GM19372 (cell line): Measurements from ENCODE around the gene CD151.

Source experiments
- ATAC-seq: cut with Tn5 transposase; IDR thresholded peaks from one replicate; pipeline ENCODE4 v1.9.1; 2021; ENCODE audit warnings: mild to moderate bottlenecking, low read depth, moderate library complexity; ENCODE audit not compliant: unreplicated experiment

CD151 gene

DNA sequence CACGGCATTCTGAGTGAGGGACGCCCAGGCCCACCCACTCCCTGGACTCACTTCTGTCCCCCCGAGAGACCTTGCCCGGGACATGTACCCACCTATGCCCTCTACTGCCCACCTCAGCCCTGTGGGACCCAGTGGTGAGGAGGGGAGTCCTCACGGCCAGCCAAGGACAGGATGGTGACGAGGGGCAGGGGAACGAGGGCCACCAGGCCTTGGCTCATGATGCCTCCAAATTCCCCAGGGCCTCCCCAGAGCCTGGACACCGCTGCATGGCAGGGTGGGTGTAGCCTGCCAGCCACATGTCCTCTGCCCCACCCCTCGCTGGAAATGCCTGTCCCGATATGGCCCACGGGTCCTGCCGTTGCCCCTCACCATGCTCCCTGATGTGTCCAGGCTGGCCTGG, 36.0 kb downstream of the CD151 start:
- ATAC-seq, result no peak

DNA sequence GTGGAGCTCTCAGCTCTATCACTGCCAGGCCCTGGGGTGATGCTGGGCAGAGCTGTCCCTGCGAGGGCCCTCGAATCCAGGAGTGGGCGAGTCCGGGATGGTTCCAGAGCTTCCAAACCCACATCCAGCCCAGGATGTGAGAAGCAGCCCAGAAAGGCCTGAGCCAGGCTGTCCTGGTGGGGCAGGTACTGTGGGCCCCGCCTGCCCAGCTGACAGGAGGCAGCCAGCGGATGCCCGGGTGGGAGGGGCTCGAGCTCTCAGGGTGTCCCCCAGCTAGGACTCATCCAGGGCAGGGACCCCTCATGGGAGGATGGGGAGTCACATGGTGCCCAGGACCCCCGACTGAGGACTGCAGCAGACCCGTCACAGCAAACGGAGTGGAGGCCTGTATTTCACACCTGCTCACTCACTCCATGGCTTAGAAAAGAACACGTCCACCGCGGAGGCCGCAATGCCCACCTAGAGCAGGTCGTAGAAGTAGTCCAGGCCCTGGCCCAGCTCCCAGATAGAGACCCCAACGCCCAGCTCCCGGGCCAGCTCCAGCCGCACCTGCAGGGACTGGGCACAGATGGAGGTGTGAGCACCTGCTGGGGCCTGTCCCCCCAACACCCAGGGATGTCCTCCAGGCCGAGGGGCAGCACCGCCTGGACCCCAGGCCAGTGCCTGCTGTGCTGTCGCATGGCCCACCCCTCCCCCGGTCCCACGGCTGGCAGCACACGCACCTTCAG, 36.8 kb downstream of the CD151 start:
- no peak for ATAC-seq

DNA sequence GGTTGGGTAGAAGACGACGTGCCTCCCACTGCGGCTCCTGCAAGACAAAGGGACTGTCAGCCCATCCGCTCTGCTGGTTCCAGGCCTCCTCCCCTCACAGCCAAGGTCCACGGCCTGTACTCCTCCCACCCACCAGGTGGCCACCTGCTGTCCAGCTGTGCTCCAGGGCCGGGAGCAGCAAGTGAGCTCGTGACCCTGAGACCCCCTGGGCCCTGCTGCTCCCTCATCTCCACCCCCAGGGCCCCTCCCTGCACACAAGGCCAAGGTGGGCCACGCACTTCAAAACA, 37.3 kb downstream of the CD151 start:
- no peak for ATAC-seq

DNA sequence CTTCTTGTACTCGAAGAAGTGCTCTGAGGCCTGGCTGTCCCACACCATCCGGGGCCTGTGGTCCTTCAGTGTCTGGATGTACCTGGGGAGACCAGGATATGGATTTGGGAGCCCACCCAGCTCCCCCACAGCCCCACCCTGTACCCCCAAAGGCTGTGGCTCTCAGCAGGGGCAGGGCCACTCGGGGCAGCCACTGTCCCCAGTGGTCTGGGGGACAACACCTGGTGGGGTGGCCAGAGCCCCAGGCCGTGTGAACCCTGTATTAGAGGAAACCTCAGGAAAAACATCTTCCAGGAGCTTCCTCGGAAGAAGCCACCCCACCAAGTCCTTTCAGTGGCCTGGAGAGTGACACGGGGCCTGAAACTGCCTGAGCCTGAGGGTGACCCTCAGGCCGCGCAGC, 37.7 kb downstream of the CD151 start:
- no peak for ATAC-seq

DNA sequence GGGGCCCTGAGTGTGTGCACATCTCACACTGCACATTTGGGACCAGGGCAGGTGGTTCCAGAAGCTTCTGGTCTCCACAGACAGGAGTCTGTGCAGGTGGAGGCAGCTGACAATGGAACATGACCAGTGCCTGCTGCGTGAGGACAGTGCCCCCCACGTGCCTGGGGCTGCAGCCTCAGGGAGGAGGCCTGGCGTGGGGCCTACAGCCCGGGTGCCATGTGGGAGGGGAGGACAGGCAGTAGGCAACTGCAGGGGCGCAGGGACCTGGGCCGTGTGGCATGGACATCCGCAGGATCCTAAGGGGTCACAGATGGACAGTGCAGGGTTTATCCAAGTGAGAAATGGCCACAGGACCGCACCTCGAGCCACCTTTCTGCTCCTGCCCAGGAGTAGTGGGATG, 38.7 kb downstream of the CD151 start:
- ATAC-seq, result no peak

DNA sequence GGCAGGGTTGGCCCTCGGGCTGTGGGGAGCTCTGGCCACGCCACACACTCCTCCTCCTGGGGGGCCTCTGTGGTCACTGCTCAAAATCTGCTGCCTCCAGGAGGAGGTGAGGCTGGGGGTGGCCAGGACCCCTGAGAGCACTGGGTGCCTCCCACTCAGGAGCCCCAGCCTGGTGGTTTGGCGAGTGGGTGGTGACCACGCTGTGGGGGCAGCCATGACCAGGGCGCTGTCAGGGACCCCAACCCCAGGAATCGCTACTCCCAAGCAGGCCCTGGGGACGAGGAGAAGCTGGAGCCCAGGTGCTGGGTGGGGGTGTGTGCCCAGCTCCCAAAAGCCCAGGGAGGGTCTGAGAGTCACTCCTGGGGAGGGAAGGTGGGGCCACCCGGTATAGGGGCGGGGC, 40.0 kb downstream of the CD151 start:
- no peak for ATAC-seq

DNA sequence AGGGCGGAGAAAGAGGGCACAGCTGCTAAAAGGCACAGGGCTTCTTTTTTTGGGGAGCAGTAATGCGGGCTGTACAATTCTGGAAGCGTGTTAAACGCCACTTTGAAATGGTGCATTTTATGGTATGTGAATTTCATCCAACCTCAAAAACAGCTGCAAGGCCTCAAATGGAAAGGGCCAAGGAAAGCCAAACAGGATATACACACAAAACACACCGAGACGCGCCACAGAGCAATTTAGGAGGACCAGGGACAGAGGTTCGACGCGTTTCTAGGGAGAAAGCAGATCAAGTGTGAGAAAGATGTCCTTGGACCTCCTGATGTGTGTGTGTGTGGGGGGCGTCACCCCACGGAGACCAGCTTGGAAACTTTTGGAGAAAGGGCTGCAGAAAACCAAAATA, 41.0 kb downstream of the CD151 start:
- ATAC-seq, result no peak

DNA sequence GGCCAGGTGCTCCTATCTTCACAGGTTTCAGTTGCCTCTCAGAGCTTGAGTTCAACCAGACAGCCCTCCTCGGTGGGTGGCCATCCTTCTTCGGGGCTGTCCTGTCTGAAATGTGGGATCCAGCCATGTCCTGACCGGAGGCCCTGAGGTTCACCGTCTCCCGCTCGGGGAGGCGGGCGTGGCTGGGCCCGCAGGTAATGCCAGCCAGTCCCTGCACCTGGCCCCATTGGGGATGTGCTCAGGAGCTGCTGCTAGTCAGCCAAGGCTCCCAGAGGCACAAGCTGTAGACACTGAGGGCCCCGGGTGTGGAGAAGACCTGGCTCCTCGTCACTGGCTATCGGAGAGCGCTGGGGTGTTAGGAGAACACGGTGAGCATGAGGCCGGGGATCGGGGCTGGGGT, 42.5 kb downstream of the CD151 start:
- ATAC-seq, result no peak

DNA sequence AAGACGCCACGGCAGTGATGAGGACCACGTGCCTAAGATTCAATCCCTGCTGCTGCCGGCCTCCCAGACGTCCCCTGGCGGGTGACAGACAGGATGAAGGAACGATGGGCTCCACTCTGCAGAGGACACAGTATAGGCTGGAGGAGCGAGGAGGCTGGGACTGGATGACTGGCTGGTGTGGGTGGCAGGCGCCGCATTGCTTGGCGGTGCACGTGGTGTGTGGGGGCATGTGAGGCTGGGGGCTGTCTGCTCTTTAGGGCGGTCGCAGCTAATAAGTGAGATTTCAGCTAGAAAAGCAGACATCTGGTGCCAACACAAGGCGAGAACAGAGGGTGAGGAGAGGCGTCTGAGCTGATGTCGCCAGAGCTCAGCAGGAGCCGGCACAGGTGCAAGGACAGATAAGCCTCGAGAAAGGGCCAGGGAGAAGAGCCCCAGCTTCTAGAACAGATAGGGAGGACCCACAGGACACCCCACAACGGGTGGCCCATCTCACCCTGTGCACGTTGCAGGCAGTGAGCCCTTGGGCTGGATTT, 43.1 kb downstream of the CD151 start:
- ATAC-seq, result no peak

DNA sequence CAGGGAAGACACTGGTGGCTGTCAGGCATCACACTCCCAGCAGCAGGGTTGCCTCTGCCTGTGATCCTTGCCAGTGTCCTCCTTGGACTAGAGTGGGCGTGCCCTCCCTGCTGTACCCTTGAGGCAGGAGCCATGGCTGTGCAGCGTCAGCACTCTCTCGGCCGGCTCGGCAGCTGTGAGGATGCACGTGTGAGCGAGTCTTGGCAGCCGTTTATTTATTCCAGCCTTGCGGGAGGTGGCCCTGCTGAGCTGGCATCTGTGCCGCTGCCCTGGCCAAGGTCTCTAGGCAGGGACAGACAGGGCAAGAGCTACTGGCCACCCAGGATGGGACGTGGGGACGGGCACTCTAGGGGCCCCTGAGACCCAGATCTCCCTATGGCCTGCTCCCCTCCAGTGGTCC, 43.8 kb downstream of the CD151 start:
- ATAC-seq, result no peak

DNA sequence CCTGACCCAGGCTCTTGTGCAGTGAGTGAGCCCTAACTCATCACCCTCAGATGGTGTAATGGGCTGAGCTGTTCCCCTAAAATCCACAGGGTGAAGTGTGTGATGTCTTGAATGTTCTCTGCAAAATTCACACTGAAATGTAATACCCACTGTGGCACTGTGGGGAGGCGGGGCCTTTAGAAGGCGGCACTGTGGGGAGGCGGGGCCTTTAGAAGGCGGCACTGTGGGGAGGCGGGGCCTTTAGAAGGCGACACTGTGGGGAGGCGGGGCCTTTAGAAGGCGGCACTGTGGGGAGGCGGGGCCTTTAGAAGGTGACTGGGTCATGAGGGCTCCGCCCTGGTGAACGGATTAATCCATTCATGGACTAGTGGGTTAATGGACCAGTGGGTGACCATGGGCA, 44.8 kb downstream of the CD151 start:
- no peak for ATAC-seq

DNA sequence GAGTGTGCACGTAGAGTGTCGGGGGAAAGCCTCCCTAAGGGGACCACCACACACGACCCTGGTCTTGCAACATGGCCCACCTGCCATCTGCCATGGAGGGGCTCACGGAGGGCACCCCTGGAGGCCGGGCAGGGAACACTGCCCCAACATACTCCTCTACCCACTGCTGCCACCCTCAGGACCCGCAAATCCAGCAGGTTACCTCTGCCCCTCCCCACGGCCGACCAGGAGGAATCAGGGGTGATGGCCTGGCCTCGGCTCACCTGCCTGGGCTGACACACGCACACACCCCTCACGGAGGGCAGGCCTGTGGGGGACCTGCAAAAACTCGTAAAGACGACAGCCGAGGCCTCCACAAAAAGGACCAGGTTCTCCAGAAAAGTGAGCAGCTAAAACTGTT, 47.7 kb downstream of the CD151 start:
- no peak for ATAC-seq

DNA sequence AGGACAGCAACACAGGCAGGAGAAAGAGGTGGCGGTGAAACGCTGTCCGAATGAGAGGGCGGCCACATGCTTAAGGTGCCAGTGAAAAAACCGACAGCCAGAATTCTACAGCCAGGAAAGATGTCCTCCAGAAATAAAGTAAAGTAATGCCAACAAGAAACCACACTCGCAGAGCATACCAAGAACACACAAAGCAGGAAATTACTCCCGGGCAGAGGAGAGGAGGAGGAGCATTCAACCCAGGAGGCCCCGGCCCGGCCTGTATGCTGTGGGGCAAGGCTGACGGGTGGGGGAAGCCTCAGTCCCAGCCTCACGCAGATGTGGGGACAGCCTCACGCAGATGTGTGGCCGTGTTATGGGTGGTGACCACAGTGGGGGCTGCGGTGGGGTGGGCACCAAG, 49.8 kb downstream of the CD151 start:
- no peak for ATAC-seq

DNA sequence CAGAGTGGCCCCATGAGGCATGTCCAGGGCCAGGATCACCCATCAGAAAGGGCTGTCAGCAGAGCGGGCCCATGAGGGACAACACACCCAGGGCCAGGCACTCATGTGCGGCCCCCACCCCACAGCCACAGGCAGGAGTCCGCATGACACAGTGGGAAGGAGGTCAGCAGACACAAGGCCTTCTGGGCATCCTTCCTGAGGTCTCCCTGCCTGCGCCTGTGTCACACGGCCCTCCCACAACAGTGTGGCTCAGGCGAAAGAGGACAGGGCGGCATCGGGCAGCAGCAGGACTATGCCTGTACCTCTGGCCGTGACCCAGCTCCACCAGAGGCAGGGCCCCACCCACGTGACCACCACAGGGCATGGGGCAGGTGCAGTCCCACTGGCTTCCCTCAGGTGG, 50.8 kb downstream of the CD151 start:
- no peak for ATAC-seq

DNA sequence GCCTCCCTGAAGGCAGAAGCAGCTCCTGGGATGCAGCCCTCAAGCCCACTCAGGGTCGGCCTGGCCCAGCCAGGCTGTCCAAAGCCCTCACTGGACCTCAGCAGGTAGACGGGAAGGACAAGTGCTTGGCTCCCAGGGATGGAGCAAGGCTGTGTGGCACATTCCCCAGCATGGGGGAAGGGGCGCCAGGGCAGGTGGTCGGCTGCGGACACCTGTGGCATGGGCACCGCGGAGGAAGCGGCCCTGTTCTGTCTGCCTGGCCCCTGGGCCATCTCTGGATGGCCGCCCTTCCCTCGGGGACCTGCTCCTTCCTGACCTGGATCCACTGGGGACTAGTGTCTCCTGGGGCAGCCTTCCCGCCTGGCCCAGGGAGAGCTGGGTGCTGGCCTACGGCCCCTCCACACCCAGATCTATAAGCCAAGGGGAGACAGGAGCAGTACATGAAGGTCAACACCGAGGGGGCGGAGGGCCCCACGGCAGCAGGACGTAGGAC, 51.9 kb downstream of the CD151 start:
- ATAC-seq, result no peak

DNA sequence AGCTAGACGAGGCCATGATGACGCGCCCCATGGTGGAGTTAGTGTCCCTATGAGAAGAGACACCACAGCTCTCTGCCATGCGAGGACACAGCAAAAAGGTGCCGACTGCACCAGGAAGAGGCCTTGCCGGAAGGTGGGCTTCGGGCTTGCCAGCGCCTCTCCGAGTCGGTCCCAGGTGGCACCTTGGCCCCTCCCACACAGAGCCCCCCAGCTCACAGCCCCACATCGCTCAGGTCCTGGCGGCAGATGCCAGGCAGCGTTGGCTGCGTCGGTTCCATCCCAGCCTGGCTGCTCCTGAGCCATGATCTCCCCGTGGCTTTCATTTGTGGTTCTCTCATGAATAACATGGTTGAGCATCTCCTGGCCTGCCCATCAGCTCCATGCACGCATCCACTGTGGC, 53.8 kb downstream of the CD151 start:
- no peak for ATAC-seq

DNA sequence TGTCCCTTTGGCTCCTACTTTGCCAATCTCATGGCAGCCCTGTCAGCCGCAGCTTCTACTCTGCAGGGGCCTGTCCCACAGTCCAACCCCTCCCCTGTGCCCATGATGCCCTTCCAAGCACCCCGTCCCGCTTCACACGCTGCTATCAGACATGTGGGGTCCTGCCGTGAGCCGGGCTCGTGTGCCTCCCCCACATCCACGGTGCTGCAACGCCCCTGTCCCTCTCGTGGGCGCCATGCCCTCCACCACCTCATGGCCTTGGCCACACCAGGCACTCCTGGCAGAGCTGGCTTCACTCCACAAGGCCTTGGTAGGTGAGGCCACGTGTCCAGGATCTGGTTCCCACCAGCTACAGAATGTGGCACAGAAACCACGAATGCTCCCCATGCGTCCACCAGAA, 54.8 kb downstream of the CD151 start:
- no peak for ATAC-seq
